Measurements from ENCODE around the gene CTPS1. TPM values are rescaled to one million over a fixed set of nuclear protein-coding genes. Genes with fewer than 3 reads are reported as not detected.

Gene CTPS1
- total and polyA plus RNA-seq, 9 donors, result 12.3 to 24.8 (median 21.0) TPM

DNA sequence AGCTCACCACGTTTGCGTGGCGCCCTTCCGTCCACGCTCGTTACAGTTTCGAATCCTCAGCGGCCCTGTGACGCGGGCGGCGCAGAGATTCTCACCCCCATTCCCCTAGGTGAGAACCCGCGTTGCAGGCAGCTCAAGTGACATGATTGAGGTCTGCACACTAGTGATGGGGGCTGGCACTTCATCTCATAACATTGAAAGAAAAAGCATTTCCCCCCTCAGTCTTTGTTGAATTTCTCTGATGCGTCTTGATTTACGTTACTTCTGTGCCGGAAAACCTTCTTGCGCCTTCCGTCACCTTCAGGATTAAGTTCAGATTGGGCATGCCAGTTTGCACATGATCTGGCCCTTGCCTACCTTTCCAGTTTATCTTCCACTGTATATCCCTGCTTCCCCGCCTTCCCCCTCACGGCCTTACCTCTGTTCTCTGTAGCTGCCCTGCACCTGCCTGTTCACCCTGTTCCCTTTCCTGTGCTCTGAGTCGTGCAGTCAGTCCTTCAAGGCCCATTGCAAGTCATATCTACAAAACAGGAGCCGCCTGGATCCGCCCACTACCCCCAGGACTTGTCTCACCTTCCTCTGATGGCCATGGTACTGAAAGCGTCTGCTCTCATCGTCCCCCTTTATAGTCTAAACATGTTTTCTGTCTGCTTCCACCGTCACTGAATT lies 1.1 kb downstream of the CTPS1 start:
- Histone ChIP-seq H3K9me3 (replicated peaks; ENCODE audit: control insufficient read depth, low read depth, low read length) (no peaks in the 10 kb centered on the region), H3K4me3 (ENCODE audit: low read length) (peak overlapping the region; percentile 48), H3K27me3 (ENCODE audit: control insufficient read depth, insufficient read depth, low read length) (no peaks in the 10 kb centered on the region), H3K4me1 (ENCODE audit: control insufficient read depth, insufficient read depth, low read length) (peaks cover 22% of the 10 kb centered on the region), H3K36me3 (ENCODE audit: control insufficient read depth, insufficient read depth, low read length) (peaks cover 4% of the 10 kb centered on the region), H3K27ac (ENCODE audit: low read length) (no peak overlapping the region)
- 10% methylated on average over 26 of the region's 27 CpGs for WGBS (ENCODE audit: insufficient coverage)
- DNase-seq, result peak; percentile 37

DNA sequence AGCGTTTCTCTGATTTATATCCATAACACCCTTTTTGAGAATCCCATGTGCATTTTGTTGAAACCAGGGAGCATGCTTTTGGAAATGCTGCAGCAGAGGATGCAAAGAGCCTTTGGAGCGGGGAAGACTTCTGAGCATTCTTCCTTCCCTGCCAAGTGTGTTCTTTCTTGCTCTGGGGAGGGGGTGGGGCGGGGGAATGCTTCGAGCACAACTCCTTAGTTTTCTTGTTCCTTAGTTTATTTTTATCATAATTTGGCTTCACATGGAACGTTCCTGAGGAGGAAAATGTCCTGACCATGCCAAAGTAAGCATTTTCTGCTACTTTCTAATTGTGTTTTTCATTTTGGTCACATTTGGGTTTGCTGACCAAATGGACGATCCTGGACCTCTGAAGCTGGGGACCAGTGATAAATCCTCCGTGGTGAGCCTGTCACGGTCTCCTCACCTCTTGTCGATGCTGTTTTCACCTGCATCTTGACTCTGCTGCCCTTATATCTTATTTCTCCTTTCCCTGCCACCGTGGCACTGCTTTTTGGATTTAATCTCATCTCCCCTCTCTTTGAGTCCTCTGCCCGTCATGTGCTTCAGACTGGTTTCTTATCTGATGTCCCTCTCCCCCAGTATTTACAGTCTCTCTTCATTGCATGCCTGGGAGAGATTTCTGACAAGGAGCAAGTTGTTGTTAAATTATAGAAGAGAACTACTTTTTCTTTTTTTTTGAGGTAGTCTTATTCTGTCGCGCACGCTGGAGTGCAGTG lies 2.4 kb downstream of the CTPS1 start:
- H3K9me3 ChIP-seq (replicated peaks; ENCODE audit: control insufficient read depth, low read depth, low read length), result no peaks in the 10 kb centered on the region
- H3K27ac ChIP-seq (ENCODE audit: low read length), result no peak overlapping the region
- peaks cover 14% of the 10 kb centered on the region for H3K36me3 ChIP-seq (ENCODE audit: control insufficient read depth, insufficient read depth, low read length)
- WGBS (ENCODE audit: insufficient coverage), result 53% methylated on average over 8 of the region's 14 CpGs
- no peak overlapping the region for H3K4me3 ChIP-seq (ENCODE audit: low read length)
- H3K27me3 ChIP-seq (ENCODE audit: control insufficient read depth, insufficient read depth, low read length), result no peaks in the 10 kb centered on the region
- peak; percentile 83 for DNase-seq
- peaks cover 26% of the 10 kb centered on the region for H3K4me1 ChIP-seq (ENCODE audit: control insufficient read depth, insufficient read depth, low read length)

DNA sequence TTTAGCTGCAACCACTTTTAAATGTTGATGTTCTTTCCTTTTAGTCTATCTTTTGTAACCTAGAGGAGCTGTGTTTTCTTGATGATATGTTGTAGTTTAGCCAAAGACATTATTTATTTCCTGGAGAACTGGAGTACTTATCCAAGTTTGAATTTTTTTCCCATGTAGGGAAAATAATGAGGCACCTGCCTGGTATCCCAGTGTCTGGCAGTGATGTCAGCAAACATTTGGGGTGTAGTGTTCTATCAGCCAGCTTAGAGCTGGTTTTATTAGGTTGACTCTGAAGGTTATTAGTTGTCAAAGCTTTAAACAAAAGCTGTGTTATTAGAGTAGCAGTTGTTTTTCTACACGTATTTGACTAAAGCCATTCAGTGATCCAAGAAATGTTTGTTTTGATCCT lies 3.2 kb downstream of the CTPS1 start:
- H3K4me1 ChIP-seq (ENCODE audit: control insufficient read depth, insufficient read depth, low read length), result peaks cover 32% of the 10 kb centered on the region
- peak; percentile 30 for DNase-seq
- no peak overlapping the region for H3K4me3 ChIP-seq (ENCODE audit: low read length)
- H3K9me3 ChIP-seq (replicated peaks; ENCODE audit: control insufficient read depth, low read depth, low read length), result no peaks in the 10 kb centered on the region
- 60% methylated on average over 1 of the region's 1 CpG for WGBS (ENCODE audit: insufficient coverage)
- no peaks in the 10 kb centered on the region for H3K27me3 ChIP-seq (ENCODE audit: control insufficient read depth, insufficient read depth, low read length)
- no peak overlapping the region for H3K27ac ChIP-seq (ENCODE audit: low read length)
- peaks cover 20% of the 10 kb centered on the region for H3K36me3 ChIP-seq (ENCODE audit: control insufficient read depth, insufficient read depth, low read length)

DNA sequence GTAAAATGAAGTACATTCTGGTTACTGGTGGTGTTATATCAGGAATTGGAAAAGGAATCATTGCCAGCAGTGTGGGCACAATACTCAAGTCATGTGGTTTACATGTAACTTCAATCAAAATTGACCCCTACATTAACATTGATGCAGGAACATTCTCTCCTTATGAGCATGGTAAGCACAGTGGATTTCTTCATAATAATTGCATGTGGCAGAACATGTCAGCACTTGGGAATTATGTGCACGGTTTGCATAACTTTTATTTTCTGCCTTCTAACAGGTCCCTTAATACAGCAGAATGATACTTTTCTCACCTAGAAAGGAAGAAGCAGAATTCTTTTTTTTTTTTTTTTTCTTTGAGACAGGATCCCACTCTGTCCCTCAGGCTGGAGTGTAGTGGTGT lies 3.8 kb downstream of the CTPS1 start:
- no peak overlapping the region for H3K4me3 ChIP-seq (ENCODE audit: low read length)
- WGBS (ENCODE audit: insufficient coverage), result no CpG with 5 or more reads among the region's 1 CpG
- H3K4me1 ChIP-seq (ENCODE audit: control insufficient read depth, insufficient read depth, low read length), result peaks cover 34% of the 10 kb centered on the region
- H3K36me3 ChIP-seq (ENCODE audit: control insufficient read depth, insufficient read depth, low read length), result peaks cover 24% of the 10 kb centered on the region
- DNase-seq, result no peak
- no peak overlapping the region for H3K27ac ChIP-seq (ENCODE audit: low read length)
- H3K27me3 ChIP-seq (ENCODE audit: control insufficient read depth, insufficient read depth, low read length), result no peaks in the 10 kb centered on the region
- no peaks in the 10 kb centered on the region for H3K9me3 ChIP-seq (replicated peaks; ENCODE audit: control insufficient read depth, low read depth, low read length)

DNA sequence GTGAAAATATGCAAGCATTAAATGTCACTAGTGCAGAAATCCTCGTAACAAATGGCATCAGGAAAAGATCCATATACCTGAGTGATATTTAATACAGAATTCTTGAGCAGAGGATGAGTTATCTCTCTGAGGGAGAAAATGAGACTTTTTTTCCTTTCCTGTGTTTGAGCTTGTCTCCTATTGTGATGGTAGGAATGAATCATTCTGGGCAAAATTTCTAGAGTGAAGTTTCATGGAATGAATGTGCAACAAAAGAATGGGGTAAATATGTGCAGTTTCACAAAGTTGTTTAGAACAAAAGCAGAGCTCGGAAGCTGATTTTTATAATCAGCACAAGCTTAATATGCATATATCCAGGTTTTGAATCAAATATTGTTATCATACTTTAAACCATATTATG lies 4.6 kb downstream of the CTPS1 start:
- no CpG with 5 or more reads among the region's 2 CpGs for WGBS (ENCODE audit: insufficient coverage)
- Histone ChIP-seq H3K4me3 (ENCODE audit: low read length) (no peak overlapping the region), H3K36me3 (ENCODE audit: control insufficient read depth, insufficient read depth, low read length) (peaks cover 31% of the 10 kb centered on the region), H3K9me3 (replicated peaks; ENCODE audit: control insufficient read depth, low read depth, low read length) (no peaks in the 10 kb centered on the region), H3K27me3 (ENCODE audit: control insufficient read depth, insufficient read depth, low read length) (no peaks in the 10 kb centered on the region), H3K27ac (ENCODE audit: low read length) (no peak overlapping the region), H3K4me1 (ENCODE audit: control insufficient read depth, insufficient read depth, low read length) (peaks cover 31% of the 10 kb centered on the region)
- peak; percentile 69 for DNase-seq

DNA sequence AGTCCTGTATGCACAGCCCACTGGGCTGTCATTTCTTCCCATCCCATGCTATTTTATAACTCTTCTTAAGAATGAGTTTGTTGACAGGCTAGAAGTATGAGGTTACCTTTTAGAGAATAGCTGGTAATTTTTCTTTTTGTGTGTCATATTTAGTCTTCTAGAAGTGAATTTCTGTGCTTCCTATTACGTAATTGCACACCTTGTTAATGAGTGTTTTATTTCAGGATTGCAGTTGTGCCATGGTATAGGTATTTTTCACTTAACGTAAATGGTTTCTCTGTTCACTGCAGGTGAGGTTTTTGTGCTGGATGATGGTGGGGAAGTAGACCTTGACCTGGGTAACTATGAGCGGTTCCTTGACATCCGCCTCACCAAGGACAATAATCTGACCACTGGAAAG lies 5.0 kb downstream of the CTPS1 start:
- H3K27me3 ChIP-seq (ENCODE audit: control insufficient read depth, insufficient read depth, low read length), result no peaks in the 10 kb centered on the region
- no peak for DNase-seq
- no CpG with 5 or more reads among the region's 4 CpGs for WGBS (ENCODE audit: insufficient coverage)
- peaks cover 28% of the 10 kb centered on the region for H3K4me1 ChIP-seq (ENCODE audit: control insufficient read depth, insufficient read depth, low read length)
- H3K27ac ChIP-seq (ENCODE audit: low read length), result no peak overlapping the region
- peaks cover 35% of the 10 kb centered on the region for H3K36me3 ChIP-seq (ENCODE audit: control insufficient read depth, insufficient read depth, low read length)
- H3K9me3 ChIP-seq (replicated peaks; ENCODE audit: control insufficient read depth, low read depth, low read length), result no peaks in the 10 kb centered on the region
- no peak overlapping the region for H3K4me3 ChIP-seq (ENCODE audit: low read length)

DNA sequence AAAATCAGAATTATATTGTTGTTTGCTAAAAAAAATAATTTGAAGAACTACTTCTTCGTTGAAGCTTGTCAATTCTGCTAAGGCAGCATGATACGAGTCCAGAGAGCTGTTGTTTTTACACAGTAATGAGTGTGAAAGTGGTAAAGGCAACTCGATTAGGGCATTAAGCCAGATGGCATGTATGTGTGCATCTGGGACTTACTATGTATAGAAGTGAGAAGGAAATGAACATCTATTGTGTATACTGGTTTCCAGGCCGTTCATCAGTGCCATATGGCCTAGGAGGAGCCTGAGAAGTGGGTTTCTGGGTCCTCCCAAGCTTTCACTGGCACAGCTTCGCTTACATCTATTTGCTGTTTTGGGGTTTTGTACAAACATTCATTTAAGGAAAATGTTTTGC lies 5.7 kb downstream of the CTPS1 start:
- peak overlapping the region; percentile 29 for H3K27ac ChIP-seq (ENCODE audit: low read length)

DNA sequence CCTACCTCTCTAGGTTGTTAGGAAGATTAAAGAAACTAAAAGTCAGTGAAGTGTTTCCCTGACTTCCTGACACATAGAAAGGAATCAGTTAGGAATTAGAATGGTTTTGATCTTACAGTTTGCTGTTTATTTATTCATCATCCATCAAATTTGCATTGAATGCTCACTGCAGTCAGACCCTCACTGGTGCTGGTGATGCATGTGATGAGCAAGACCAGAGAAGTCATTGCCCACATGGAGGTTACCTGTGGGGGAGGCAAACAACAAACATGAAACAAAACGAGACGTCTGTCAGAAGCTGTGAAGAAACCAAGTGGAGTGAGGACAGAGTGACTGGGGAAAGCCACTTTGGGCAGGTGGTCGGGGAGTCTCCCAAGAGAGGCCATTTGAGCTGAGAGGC lies 6.4 kb downstream of the CTPS1 start:
- Histone ChIP-seq H3K27me3 (ENCODE audit: control insufficient read depth, insufficient read depth, low read length) (no peaks in the 10 kb centered on the region), H3K36me3 (ENCODE audit: control insufficient read depth, insufficient read depth, low read length) (peaks cover 45% of the 10 kb centered on the region), H3K27ac (ENCODE audit: low read length) (no peak overlapping the region), H3K9me3 (replicated peaks; ENCODE audit: control insufficient read depth, low read depth, low read length) (no peaks in the 10 kb centered on the region), H3K4me1 (ENCODE audit: control insufficient read depth, insufficient read depth, low read length) (peaks cover 23% of the 10 kb centered on the region), H3K4me3 (ENCODE audit: low read length) (no peak overlapping the region)
- 63% methylated on average over 3 of the region's 3 CpGs for WGBS (ENCODE audit: insufficient coverage)
- DNase-seq, result no peak

More for the DNA sequence above, 5.7 kb downstream of the CTPS1 start:
- Histone ChIP-seq H3K36me3 (ENCODE audit: control insufficient read depth, insufficient read depth, low read length) (peaks cover 39% of the 10 kb centered on the region), H3K9me3 (replicated peaks; ENCODE audit: control insufficient read depth, low read depth, low read length) (no peaks in the 10 kb centered on the region), H3K27me3 (ENCODE audit: control insufficient read depth, insufficient read depth, low read length) (no peaks in the 10 kb centered on the region), H3K4me1 (ENCODE audit: control insufficient read depth, insufficient read depth, low read length) (peaks cover 28% of the 10 kb centered on the region), H3K4me3 (ENCODE audit: low read length) (no peak overlapping the region)
- WGBS (ENCODE audit: insufficient coverage), result 30% methylated on average over 4 of the region's 5 CpGs
- DNase-seq, result peak; percentile 63

DNA sequence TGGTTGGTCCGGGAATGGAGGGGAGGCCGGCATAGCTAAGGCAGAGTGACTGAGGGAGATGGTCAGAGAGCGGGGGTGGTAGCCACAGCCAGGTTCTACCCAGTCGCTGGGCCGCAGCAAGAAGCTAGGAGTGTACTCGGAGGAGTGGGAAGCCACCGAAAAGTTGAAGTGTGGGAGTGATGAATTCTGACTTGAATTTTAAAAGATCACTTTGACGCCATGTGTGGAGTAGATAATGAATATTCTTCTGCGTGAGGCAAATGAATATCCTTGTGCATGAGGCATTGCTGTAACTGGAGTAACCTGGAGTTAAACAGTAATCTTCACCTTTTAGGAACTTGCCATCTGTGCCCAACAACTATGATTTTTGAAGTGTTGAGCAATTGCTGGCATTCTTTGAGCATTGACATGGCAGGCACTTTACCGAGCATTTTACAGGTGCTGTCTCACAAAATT lies 6.9 kb downstream of the CTPS1 start:
- peak overlapping the region; percentile 37 for H3K27ac ChIP-seq (ENCODE audit: low read length)
- peaks cover 20% of the 10 kb centered on the region for H3K4me1 ChIP-seq (ENCODE audit: control insufficient read depth, insufficient read depth, low read length)
- no peaks in the 10 kb centered on the region for H3K27me3 ChIP-seq (ENCODE audit: control insufficient read depth, insufficient read depth, low read length)
- DNase-seq, result no peak
- no peak overlapping the region for H3K4me3 ChIP-seq (ENCODE audit: low read length)
- no peaks in the 10 kb centered on the region for H3K9me3 ChIP-seq (replicated peaks; ENCODE audit: control insufficient read depth, low read depth, low read length)
- 87% methylated on average over 8 of the region's 10 CpGs for WGBS (ENCODE audit: insufficient coverage)
- peaks cover 48% of the 10 kb centered on the region for H3K36me3 ChIP-seq (ENCODE audit: control insufficient read depth, insufficient read depth, low read length)

DNA sequence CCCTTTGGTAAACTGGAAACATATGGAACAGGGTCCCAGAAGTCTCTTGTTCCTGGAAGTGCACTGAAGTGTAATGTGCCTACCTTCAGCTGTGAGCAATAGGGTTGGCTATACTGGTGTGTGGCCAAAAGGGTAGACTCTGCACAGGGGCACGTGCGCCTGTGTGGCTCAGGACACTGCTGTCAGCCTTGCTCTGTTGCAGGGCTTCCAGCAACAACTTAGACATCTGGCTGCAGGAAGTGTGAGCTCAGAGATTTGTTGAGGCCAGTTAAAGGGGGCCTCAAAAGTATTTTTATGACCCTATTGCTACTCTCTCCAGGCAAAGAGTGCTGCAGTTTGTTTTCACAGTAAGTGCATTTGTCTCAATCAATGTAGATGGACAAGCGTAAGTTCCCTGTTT lies 7.5 kb downstream of the CTPS1 start:
- 20% methylated on average over 2 of the region's 3 CpGs for WGBS (ENCODE audit: insufficient coverage)
- peak; percentile 88 for DNase-seq
- H3K4me3 ChIP-seq (ENCODE audit: low read length), result no peak overlapping the region
- peaks cover 19% of the 10 kb centered on the region for H3K4me1 ChIP-seq (ENCODE audit: control insufficient read depth, insufficient read depth, low read length)
- H3K27ac ChIP-seq (ENCODE audit: low read length), result peak overlapping the region; percentile 56
- no peaks in the 10 kb centered on the region for H3K9me3 ChIP-seq (replicated peaks; ENCODE audit: control insufficient read depth, low read depth, low read length)
- H3K36me3 ChIP-seq (ENCODE audit: control insufficient read depth, insufficient read depth, low read length), result peaks cover 54% of the 10 kb centered on the region
- H3K27me3 ChIP-seq (ENCODE audit: control insufficient read depth, insufficient read depth, low read length), result no peaks in the 10 kb centered on the region

Measured in muscle of leg (tissue), 11 donors.